D721Med (cell line): ENCODE measurements around the gene TBC1D30.

ENCODE experiments used
- DNase-seq: peaks from one replicate; pipeline ENCODE4 v3.0.0; 2011; ENCODE audit warnings: low spot score; ENCODE audit not compliant: insufficient read length
- FAIRE-seq: peaks from 2 replicates; lab custom pipeline; 2011; peaks lifted over from hg19 to GRCh38; lab: Jason Lieb, UNC
- CTCF ChIP-seq: IDR thresholded peaks from 2 replicates; pipeline ENCODE4 v1.5.1; 2012; ENCODE audit warnings: mild to moderate bottlenecking, control low read depth; ENCODE audit not compliant: insufficient read depth; ENCODE audit errors: missing control alignments

TBC1D30 gene

GRCh38 chr12:64821116-64821630, 3.3 kb upstream of the TBC1D30 start:
- TF ChIP-seq CTCF, result no peak
- DNase-seq, result no peak
- no peak for FAIRE-seq

GRCh38 chr12:64824130-64824499, 332 bp upstream of the TBC1D30 start:
- FAIRE-seq (no peak), DNase-seq (no peak)
- no peak for TF ChIP-seq CTCF

- DNase-seq (no peak), FAIRE-seq (no peak)
- no peak for TF ChIP-seq CTCF
Measured at GRCh38 chr12:64825143-64826021, 935 bp downstream of the TBC1D30 start.

GRCh38 chr12:64826234-64826633, 1.8 kb downstream of the TBC1D30 start:
- FAIRE-seq, result no peak
- no peak for DNase-seq
- no peak for TF ChIP-seq CTCF

- no peak for TF ChIP-seq CTCF
- no peak for FAIRE-seq
Measured at GRCh38 chr12:64828713-64829112, 4.3 kb downstream of the TBC1D30 start.

DNA sequence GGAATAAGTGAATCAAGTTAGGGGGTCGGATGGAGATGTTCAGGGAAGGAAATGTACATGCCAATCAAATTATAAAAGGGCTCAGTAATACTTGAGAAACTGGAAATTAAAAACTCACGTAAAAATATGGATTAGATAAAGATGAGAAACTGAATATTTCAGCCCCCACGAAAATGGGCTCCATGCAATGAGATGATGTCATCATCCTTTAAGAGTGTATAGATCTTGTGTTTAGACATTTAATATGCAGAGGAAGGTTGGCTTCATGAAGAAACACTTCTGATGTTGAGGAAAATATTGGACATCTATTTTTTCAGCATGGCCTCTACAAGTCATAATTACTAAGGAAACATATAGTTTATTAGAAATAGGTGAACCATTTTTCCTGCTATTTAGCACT, 9.5 kb downstream of the TBC1D30 start:
- DNase-seq (no peak), FAIRE-seq (no peak)
- no peak for TF ChIP-seq CTCF

More at GRCh38 chr12:64828713-64829112, 4.3 kb downstream of the TBC1D30 start:
- DNase-seq, result no peak

GRCh38 chr12:64835901-64836300, 11.5 kb downstream of the TBC1D30 start:
- no peak for DNase-seq
- TF ChIP-seq CTCF, result no peak
- FAIRE-seq, result no peak
